ENCODE results near the gene CDCA4.

DNA sequence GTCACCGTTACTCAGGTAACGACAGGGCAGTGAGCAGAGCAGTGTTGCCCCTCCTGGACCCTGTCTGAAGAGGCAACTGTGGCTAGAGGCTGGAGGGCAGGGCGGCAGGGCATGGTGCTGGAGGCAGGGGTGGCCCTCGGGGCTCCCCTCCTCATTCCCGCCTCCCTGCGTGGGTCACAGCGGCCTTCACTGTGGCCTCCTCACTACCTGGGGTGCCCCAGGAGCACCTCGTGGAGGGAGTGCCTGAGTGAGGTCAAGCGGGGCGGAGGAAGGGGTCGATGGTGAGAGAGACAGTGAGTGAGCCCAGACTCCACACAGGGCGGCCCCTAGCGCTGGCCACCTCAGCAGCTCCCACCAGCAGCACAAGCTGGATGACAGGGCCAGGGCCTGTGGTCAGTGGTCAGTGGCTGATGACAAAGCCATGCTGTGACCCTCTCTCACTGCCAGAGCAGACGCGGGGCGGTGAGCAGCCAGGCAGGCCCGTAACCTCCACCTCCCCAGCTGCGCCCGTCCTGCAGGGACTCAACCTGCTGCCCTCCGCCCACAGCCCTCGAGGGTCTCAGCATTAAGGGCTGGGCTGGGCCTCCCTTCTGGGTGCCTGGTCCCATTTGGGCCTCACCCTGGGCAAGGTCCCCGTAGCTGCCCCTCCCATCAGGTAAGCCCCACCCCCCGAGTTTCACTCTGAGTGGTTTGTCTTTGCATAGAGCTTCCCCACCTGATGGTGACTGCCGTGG, 26.6 kb upstream of the CDCA4 start:
- no peak for TF ChIP-seq CTCF (conservative IDR thresholded peaks at IDR 0.05)
- TF ChIP-seq EZH2 (IDR thresholded peaks at IDR 0.05; ENCODE audit: low read depth) = no peak
